OCI-LY3 (cell line): Measurements from ENCODE around the gene HPD.

Experiments used
- EZH2phosphoT487 ChIP-seq: fragments of 200-600 bp; shearing (Covaris generic); IDR thresholded peaks from 2 replicates; pipeline ENCODE4 v1.6.1; 2018; ENCODE audit warnings: antibody characterized with exemption, mixed run types, low read depth
- TF ChIP-seq, protein P1 (sequence below): fragments of 200-600, 300-600 bp; sonication (generic); IDR thresholded peaks from 2 replicates; pipeline ENCODE4 v1.5.1; 2014; ENCODE audit warnings: antibody characterized with exemption, low read length, low read depth

DNA sequence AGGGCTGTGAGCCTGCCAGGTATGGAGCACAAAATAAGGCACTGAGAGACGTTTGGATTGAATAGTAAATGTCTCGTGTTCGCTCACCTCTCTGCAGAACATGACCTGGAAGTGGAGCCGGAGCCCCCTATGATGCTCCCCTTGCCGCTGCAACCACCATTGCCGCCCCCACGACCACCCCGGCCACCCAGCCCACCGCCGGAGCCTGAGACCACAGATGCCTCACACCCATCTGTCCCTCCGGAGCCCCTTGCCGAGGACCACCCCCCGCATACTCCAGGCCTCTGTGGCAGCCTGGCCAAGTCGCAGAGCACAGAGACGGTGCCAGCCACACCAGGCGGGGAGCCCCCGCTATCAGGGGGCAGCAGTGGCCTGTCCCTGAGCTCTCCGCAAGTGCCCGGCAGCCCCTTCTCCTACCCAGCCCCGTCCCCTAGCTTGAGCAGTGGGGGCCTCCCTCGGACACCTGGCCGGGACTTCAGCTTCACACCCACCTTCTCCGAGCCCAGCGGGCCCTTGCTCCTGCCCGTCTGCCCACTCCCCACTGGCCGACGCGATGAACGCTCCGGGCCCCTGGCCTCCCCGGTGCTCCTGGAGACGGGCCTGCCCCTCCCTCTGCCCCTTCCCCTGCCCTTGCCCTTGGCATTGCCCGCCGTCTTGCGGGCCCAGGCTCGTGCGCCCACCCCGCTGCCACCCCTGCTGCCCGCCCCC, 36.1 kb downstream of the HPD start:
- TF ChIP-seq, protein P1, sequence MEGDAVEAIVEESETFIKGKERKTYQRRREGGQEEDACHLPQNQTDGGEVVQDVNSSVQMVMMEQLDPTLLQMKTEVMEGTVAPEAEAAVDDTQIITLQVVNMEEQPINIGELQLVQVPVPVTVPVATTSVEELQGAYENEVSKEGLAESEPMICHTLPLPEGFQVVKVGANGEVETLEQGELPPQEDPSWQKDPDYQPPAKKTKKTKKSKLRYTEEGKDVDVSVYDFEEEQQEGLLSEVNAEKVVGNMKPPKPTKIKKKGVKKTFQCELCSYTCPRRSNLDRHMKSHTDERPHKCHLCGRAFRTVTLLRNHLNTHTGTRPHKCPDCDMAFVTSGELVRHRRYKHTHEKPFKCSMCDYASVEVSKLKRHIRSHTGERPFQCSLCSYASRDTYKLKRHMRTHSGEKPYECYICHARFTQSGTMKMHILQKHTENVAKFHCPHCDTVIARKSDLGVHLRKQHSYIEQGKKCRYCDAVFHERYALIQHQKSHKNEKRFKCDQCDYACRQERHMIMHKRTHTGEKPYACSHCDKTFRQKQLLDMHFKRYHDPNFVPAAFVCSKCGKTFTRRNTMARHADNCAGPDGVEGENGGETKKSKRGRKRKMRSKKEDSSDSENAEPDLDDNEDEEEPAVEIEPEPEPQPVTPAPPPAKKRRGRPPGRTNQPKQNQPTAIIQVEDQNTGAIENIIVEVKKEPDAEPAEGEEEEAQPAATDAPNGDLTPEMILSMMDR, result no peak
- TF ChIP-seq EZH2phosphoT487, result no peak
